Neural progenitor cell (in vitro differentiated cells): ENCODE measurements around the gene SLC5A11. TPM values are rescaled to one million over a fixed set of nuclear protein-coding genes. Genes with fewer than 3 reads are reported as not detected.

Source experiments
- DNase-seq: peaks from one replicate; pipeline ENCODE4 v3.0.0-alpha.2; 2016; ENCODE audit warnings: low spot score
- H2AFZ ChIP-seq: fragments of 200-600 bp; sonication (generic); replicated peaks from 2 replicates; pipeline ENCODE4 v1.6.1; 2016; ENCODE audit warnings: antibody characterized with exemption
- H3F3A ChIP-seq: fragments of 200-600 bp; sonication (generic); 2 replicates; pipeline ENCODE4 v1.6.1; 2016; ENCODE audit warnings: antibody characterized with exemption, low read depth
- H3K27ac ChIP-seq: fragments of 200-600 bp; sonication (generic); 2 replicates; pipeline ENCODE4 v1.5.1; 2016; ENCODE audit warnings: mild to moderate bottlenecking
- H3K27me3 ChIP-seq: fragments of 200-600 bp; sonication (generic); 2 replicates; pipeline ENCODE4 v1.6.1; 2016; ENCODE audit warnings: mild to moderate bottlenecking, moderate library complexity
- H3K36me3 ChIP-seq: fragments of 200-600 bp; sonication (generic); 2 replicates; pipeline ENCODE4 v1.5.1; 2016
- H3K4me1 ChIP-seq: fragments of 200-600 bp; sonication (generic); 2 replicates; pipeline ENCODE4 v1.6.1; 2016; ENCODE audit warnings: mixed run types
- H3K4me2 ChIP-seq: fragments of 200-600 bp; sonication (generic); 2 replicates; pipeline ENCODE4 v1.6.1; 2016
- H3K4me3 ChIP-seq: fragments of 200-600 bp; sonication (generic); 2 replicates; pipeline ENCODE4 v1.5.1; 2016
- H3K79me2 ChIP-seq: fragments of 200-600 bp; sonication (generic); 2 replicates; pipeline ENCODE4 v1.6.1; 2016; ENCODE audit warnings: low read depth
- H3K9ac ChIP-seq: fragments of 200-600 bp; sonication (generic); 2 replicates; pipeline ENCODE4 v1.6.1; 2016
- H3K9me3 ChIP-seq: fragments of 200-600 bp; sonication (generic); 2 replicates; pipeline ENCODE4 v1.5.1; 2016; ENCODE audit warnings: low read depth
- H4K20me1 ChIP-seq: fragments of 200-600 bp; sonication (generic); 2 replicates; pipeline ENCODE4 v1.6.1; 2016; ENCODE audit warnings: low read depth
- H3K27ac Mint-ChIP-seq: 3 replicates; pipeline ENCODE4 v1.8.0; 2021; ENCODE audit warnings: mixed read lengths
- H3K27me3 Mint-ChIP-seq: 2 replicates; pipeline ENCODE4 v1.8.0; 2022; ENCODE audit warnings: low read depth, mild to moderate bottlenecking, inconsistent platforms, moderate library complexity, mixed read lengths; ENCODE audit not compliant: insufficient read depth
- H3K36me3 Mint-ChIP-seq: 3 replicates; pipeline ENCODE4 v1.8.0; 2021; ENCODE audit warnings: mixed read lengths
- H3K4me1 Mint-ChIP-seq: 3 replicates; pipeline ENCODE4 v1.8.0; 2021; ENCODE audit warnings: mixed read lengths
- H3K4me3 Mint-ChIP-seq: 3 replicates; pipeline ENCODE4 v1.8.0; 2021; ENCODE audit warnings: mild to moderate bottlenecking, moderate library complexity, mixed read lengths
- H3K9me3 Mint-ChIP-seq: 3 replicates; pipeline ENCODE4 v1.8.0; 2020; ENCODE audit warnings: mixed read lengths
- EZH2 ChIP-seq: fragments of 200-600 bp; sonication (generic); IDR thresholded peaks from 2 replicates; pipeline ENCODE4 v1.6.1; 2017; ENCODE audit warnings: antibody characterized with exemption, mild to moderate bottlenecking, moderate library complexity
- EZH2phosphoT487 ChIP-seq: fragments of 200-600 bp; sonication (generic); IDR thresholded peaks from 2 replicates; pipeline ENCODE4 v1.6.1; 2017; ENCODE audit warnings: antibody characterized with exemption
- total RNA-seq: library from RNA; depleted of rRNA; stranded (reverse); fragments of >200 nt; gene quantifications from 2 replicates; pipeline ENCODE4 v1.2.3, GENCODE V29; 2015; ENCODE audit warnings: low replicate concordance
- TF ChIP-seq, protein P1 (sequence below): fragments of 200-600 bp; sonication (generic); IDR thresholded peaks from 2 replicates; pipeline ENCODE4 v1.5.1; 2017; ENCODE audit warnings: antibody characterized with exemption, mild to moderate bottlenecking

Gene SLC5A11
- total RNA-seq, 1 donor from 2014 or later, result not detected

- Histone ChIP-seq H3F3A (no peaks in the 10 kb centered on the region), H3K4me3 (no peak overlapping the region), H3K36me3 (peaks cover 2% of the 10 kb centered on the region), H3K27ac (no peak overlapping the region), H3K9ac (no peak overlapping the region), H3K27me3 (no peaks in the 10 kb centered on the region), H3K79me2 (no peaks in the 10 kb centered on the region), H3K4me2 (no peak overlapping the region), H2AFZ (no peak overlapping the region), H3K4me1 (no peaks in the 10 kb centered on the region), H3K9me3 (no peaks in the 10 kb centered on the region), H4K20me1 (peaks cover 2% of the 10 kb centered on the region)
- H3K4me3 Mint-ChIP-seq, result no peak overlapping the region
- H3K9me3 Mint-ChIP-seq, result no peaks in the 10 kb centered on the region
- H3K27ac Mint-ChIP-seq, result no peak overlapping the region
- peaks cover 22% of the 10 kb centered on the region for H3K36me3 Mint-ChIP-seq
- peaks cover 2% of the 10 kb centered on the region for H3K4me1 Mint-ChIP-seq
- peaks cover 3% of the 10 kb centered on the region for H3K27me3 Mint-ChIP-seq
- no peak for DNase-seq
- TF ChIP-seq EZH2phosphoT487 (no peak), EZH2 (no peak)
- TF ChIP-seq, protein P1, sequence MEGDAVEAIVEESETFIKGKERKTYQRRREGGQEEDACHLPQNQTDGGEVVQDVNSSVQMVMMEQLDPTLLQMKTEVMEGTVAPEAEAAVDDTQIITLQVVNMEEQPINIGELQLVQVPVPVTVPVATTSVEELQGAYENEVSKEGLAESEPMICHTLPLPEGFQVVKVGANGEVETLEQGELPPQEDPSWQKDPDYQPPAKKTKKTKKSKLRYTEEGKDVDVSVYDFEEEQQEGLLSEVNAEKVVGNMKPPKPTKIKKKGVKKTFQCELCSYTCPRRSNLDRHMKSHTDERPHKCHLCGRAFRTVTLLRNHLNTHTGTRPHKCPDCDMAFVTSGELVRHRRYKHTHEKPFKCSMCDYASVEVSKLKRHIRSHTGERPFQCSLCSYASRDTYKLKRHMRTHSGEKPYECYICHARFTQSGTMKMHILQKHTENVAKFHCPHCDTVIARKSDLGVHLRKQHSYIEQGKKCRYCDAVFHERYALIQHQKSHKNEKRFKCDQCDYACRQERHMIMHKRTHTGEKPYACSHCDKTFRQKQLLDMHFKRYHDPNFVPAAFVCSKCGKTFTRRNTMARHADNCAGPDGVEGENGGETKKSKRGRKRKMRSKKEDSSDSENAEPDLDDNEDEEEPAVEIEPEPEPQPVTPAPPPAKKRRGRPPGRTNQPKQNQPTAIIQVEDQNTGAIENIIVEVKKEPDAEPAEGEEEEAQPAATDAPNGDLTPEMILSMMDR, result no peak
These were observed 79.4 kb downstream of the SLC5A11 start for GRCh38 chr16:24925163-24925562.

- no peak overlapping the region for H3K4me2 ChIP-seq
- H3K4me1 ChIP-seq, result no peaks in the 10 kb centered on the region
- TF ChIP-seq, protein P1, result no peak
- TF ChIP-seq EZH2phosphoT487, result no peak
- no peak for TF ChIP-seq EZH2
- Mint-ChIP-seq H3K27me3 (peaks cover 2% of the 10 kb centered on the region), H3K4me3 (no peak overlapping the region), H3K36me3 (peaks cover 22% of the 10 kb centered on the region), H3K27ac (no peak overlapping the region), H3K9me3 (no peaks in the 10 kb centered on the region), H3K4me1 (peaks cover 2% of the 10 kb centered on the region)
- H3K79me2 ChIP-seq, result no peaks in the 10 kb centered on the region
- DNase-seq, result no peak
- no peaks in the 10 kb centered on the region for H3K9me3 ChIP-seq
- H4K20me1 ChIP-seq, result peaks cover 2% of the 10 kb centered on the region
- no peak overlapping the region for H3K9ac ChIP-seq
- peaks cover 5% of the 10 kb centered on the region for H3K36me3 ChIP-seq
- no peaks in the 10 kb centered on the region for H3K27me3 ChIP-seq
- no peaks in the 10 kb centered on the region for H3F3A ChIP-seq
- no peak overlapping the region for H3K4me3 ChIP-seq
- H3K27ac ChIP-seq, result no peak overlapping the region
- H2AFZ ChIP-seq, result no peak overlapping the region
These were observed 83.6 kb downstream of the SLC5A11 start for GRCh38 chr16:24929409-24929808.

DNA sequence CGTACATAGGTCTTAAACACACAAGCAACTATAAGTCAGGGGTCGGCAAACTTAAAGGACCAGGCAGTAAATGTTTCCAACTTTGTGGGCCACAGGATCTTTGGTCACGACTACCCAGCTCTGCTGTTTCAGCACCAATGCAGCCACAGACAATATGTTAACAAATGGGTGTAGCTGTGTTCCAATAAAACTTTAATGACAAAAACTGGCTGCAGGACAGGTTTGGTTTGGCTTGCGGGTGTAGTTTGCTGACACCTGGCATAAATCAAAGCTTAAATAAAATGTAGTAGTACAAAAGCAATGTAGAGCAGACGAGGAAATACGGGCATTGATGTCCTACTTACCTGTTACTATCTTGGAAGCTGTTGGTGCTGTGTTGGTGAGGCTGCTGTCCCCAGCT is 84.7 kb downstream of the SLC5A11 start:
- H3K36me3 ChIP-seq, result peaks cover 5% of the 10 kb centered on the region
- peaks cover 2% of the 10 kb centered on the region for H4K20me1 ChIP-seq
- Mint-ChIP-seq H3K27ac (no peak overlapping the region), H3K27me3 (no peaks in the 10 kb centered on the region), H3K36me3 (peaks cover 23% of the 10 kb centered on the region), H3K9me3 (no peaks in the 10 kb centered on the region), H3K4me3 (no peak overlapping the region), H3K4me1 (peaks cover 2% of the 10 kb centered on the region)
- H3K79me2 ChIP-seq, result no peaks in the 10 kb centered on the region
- DNase-seq, result no peak
- no peaks in the 10 kb centered on the region for H3F3A ChIP-seq
- no peak overlapping the region for H3K27ac ChIP-seq
- no peaks in the 10 kb centered on the region for H3K4me1 ChIP-seq
- H3K4me3 ChIP-seq, result no peak overlapping the region
- H3K9ac ChIP-seq, result no peak overlapping the region
- TF ChIP-seq, protein P1, result no peak
- TF ChIP-seq EZH2, result no peak
- no peak for TF ChIP-seq EZH2phosphoT487
- no peaks in the 10 kb centered on the region for H3K27me3 ChIP-seq
- H2AFZ ChIP-seq, result no peak overlapping the region
- no peaks in the 10 kb centered on the region for H3K9me3 ChIP-seq
- H3K4me2 ChIP-seq, result no peak overlapping the region
